Keratinocyte (primary cell): Measurements from ENCODE around the gene DMAC2.
"Not testable (repeated sequence)": the region's sequence is repeated elsewhere in the genome, so short reads cannot be mapped to it uniquely, and the experiment has no call there.

Experiments used
- EZH2 ChIP-seq: IDR thresholded peaks from one replicate; pipeline ENCODE4 v1.6.1; 2012; ENCODE audit warnings: inconsistent platforms, mild to moderate bottlenecking, low read length, moderate library complexity
- TF ChIP-seq, protein P1 (sequence below), 3 experiments: IDR thresholded peaks in 1 of 3; conservative IDR thresholded peaks in 1 of 3; optimal IDR thresholded peaks in 1 of 3; 2 replicates in 2 of 3; 3 replicates in 1 of 3; pipeline versions ENCODE3 to v1.5.1; 2011; ENCODE audit warnings: low read length in 3 of 3, mild to moderate bottlenecking in 3 of 3, moderate library complexity in 2 of 3, control low read depth in 1 of 3, inconsistent platforms in 1 of 3; ENCODE audit not compliant: insufficient read depth in 2 of 3; ENCODE audit errors: extremely low read depth in 1 of 3

DNA sequence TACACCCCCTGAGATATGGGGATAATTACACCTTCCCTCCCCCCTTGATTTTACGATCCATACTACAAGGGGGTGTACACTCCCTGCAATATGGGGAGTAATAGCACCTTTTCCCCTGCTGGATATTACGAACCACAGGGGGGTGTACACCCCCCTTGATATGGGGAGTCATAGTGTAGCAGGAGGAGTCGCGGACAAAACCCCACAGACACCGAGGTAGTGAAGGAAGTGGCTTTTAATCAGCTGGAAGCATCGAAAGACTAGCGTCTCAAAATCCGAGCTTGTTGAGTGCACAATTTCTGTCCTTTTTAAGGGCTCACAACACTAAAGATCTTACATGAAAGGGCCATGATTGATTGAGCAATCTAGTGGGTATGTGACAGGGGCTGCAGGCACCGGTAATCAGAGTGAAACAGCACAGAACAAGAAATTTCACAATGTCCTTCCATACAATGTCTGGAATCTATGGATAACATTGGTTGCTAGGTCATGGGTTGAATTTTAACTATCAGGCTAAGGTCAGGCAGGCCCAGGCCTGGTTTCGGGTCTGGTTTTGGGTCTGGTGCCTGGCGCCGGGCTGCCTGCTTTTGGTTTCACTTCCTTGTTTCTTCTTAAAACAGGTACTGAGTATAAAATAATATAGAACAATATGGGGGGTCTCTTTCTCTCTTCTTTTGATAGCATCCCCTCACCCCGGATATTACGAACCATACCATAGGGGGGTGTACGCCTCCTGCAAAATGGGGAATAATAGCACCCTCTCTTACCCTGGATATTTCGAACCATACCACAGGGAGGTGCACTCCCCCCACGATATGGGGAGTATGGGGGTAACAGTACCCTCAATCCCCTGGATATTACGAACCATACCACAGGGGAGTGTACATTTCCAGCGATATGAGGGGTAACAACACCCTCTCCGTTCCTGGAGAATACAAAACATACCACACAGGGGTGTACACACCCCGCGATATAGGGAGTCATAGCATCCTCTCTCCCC lies 23.8 kb upstream of the DMAC2 start:
- TF ChIP-seq, protein P1, sequence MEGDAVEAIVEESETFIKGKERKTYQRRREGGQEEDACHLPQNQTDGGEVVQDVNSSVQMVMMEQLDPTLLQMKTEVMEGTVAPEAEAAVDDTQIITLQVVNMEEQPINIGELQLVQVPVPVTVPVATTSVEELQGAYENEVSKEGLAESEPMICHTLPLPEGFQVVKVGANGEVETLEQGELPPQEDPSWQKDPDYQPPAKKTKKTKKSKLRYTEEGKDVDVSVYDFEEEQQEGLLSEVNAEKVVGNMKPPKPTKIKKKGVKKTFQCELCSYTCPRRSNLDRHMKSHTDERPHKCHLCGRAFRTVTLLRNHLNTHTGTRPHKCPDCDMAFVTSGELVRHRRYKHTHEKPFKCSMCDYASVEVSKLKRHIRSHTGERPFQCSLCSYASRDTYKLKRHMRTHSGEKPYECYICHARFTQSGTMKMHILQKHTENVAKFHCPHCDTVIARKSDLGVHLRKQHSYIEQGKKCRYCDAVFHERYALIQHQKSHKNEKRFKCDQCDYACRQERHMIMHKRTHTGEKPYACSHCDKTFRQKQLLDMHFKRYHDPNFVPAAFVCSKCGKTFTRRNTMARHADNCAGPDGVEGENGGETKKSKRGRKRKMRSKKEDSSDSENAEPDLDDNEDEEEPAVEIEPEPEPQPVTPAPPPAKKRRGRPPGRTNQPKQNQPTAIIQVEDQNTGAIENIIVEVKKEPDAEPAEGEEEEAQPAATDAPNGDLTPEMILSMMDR (optimal IDR thresholded peaks at IDR 0.05 in 1 of 3, IDR thresholded peaks at IDR 0.05 in 1 of 3, conservative IDR thresholded peaks at IDR 0.05 in 1 of 3; ENCODE audit: extremely low read depth in 1 of 3, insufficient read depth in 2 of 3, low read length in 3 of 3): not testable (repeated sequence)
- not testable (repeated sequence) for TF ChIP-seq EZH2
